SJCRH30 (cell line): ENCODE results near the gene FLT4. TPM values are rescaled to one million over a fixed set of nuclear protein-coding genes. Genes with fewer than 3 reads are reported as not detected.
A peak's percentile ranks its signal among the peaks of the same experiment; 100 is the strongest.

ENCODE experiments used
- DNase-seq, 2 experiments: peaks; one replicate each; pipeline ENCODE4 v3.0.0-alpha.2; 2015 to 2020
- H3K27ac ChIP-seq: fragments of 250-450 bp; sonication (Bioruptor Pico); 2 replicates; pipeline ENCODE4 v1.5.1; 2020; ENCODE audit warnings: mild to moderate bottlenecking, moderate library complexity
- H3K27me3 ChIP-seq: fragments of 250-450 bp; sonication (Bioruptor Pico); 2 replicates; pipeline ENCODE4 v1.5.1; 2020; ENCODE audit warnings: mild to moderate bottlenecking, moderate library complexity
- H3K36me3 ChIP-seq: fragments of 250-450 bp; sonication (Bioruptor Pico); 2 replicates; pipeline ENCODE4 v1.5.1; 2020; ENCODE audit warnings: mild to moderate bottlenecking, moderate library complexity
- H3K4me1 ChIP-seq: fragments of 250-450 bp; sonication (Bioruptor Pico); 2 replicates; pipeline ENCODE4 v1.5.1; 2020; ENCODE audit warnings: mild to moderate bottlenecking, moderate library complexity
- H3K4me3 ChIP-seq: fragments of 250-450 bp; sonication (Bioruptor Pico); 2 replicates; pipeline ENCODE4 v1.5.1; 2020; ENCODE audit warnings: mild to moderate bottlenecking, moderate library complexity
- H3K9me3 ChIP-seq: fragments of 250-450 bp; sonication (Bioruptor Pico); replicated peaks from 2 replicates; pipeline ENCODE4 v1.5.1; 2020; ENCODE audit warnings: mild to moderate bottlenecking, moderate library complexity
- total RNA-seq: library from RNA; depleted of rRNA; stranded (reverse); fragments of >200 nt; shearing (Covaris generic); gene quantifications from 2 replicates; pipeline ENCODE4 v1.2.3, GENCODE V29; 2014

The FLT4 gene
- total RNA-seq, 1 experiment from 2014 or later, result 0.08 TPM

GRCh38 chr5:180603076-180603594, 46.3 kb downstream of the FLT4 start:
- DNase-seq, result no peak
- H3K9me3 ChIP-seq, result no peaks in the 10 kb centered on the region
- H3K4me3 ChIP-seq, result no peak overlapping the region
- H3K27ac ChIP-seq, result no peak overlapping the region
- no peaks in the 10 kb centered on the region for H3K36me3 ChIP-seq
- H3K27me3 ChIP-seq, result no peaks in the 10 kb centered on the region; the same call in 1 of the 2 replicates
- no peaks in the 10 kb centered on the region for H3K4me1 ChIP-seq

GRCh38 chr5:180602481-180603075, 46.8 kb downstream of the FLT4 start:
- Histone ChIP-seq H3K36me3 (no peaks in the 10 kb centered on the region), H3K27ac (no peak overlapping the region), H3K27me3 (no peaks in the 10 kb centered on the region; the same call in 1 of the 2 replicates), H3K4me3 (no peak overlapping the region), H3K4me1 (no peaks in the 10 kb centered on the region), H3K9me3 (no peaks in the 10 kb centered on the region)
- no peak for DNase-seq

GRCh38 chr5:180601591-180602480, 47.6 kb downstream of the FLT4 start:
- DNase-seq, result no peak
- no peaks in the 10 kb centered on the region for H3K9me3 ChIP-seq
- H3K27me3 ChIP-seq, result no peaks in the 10 kb centered on the region; the same call in 1 of the 2 replicates
- H3K4me1 ChIP-seq, result no peaks in the 10 kb centered on the region
- H3K36me3 ChIP-seq, result no peaks in the 10 kb centered on the region
- no peak overlapping the region for H3K4me3 ChIP-seq
- H3K27ac ChIP-seq, result no peak overlapping the region

- no peak for DNase-seq
Measured at GRCh38 chr5:180600554-180601041, 48.8 kb downstream of the FLT4 start.

GRCh38 chr5:180599981-180600553, 49.3 kb downstream of the FLT4 start:
- H3K4me3 ChIP-seq, result no peak overlapping the region
- no peak overlapping the region for H3K27ac ChIP-seq
- no peak for DNase-seq
- no peaks in the 10 kb centered on the region for H3K4me1 ChIP-seq
- H3K27me3 ChIP-seq, result no peaks in the 10 kb centered on the region; the same call in 1 of the 2 replicates
- no peaks in the 10 kb centered on the region for H3K9me3 ChIP-seq
- H3K36me3 ChIP-seq, result no peaks in the 10 kb centered on the region

More at GRCh38 chr5:180600554-180601041, 48.8 kb downstream of the FLT4 start:
- Histone ChIP-seq H3K9me3 (no peaks in the 10 kb centered on the region), H3K27me3 (no peaks in the 10 kb centered on the region; the same call in 1 of the 2 replicates), H3K36me3 (no peaks in the 10 kb centered on the region), H3K4me3 (no peak overlapping the region), H3K4me1 (no peaks in the 10 kb centered on the region), H3K27ac (no peak overlapping the region)

GRCh38 chr5:180599590-180599914, 49.8 kb downstream of the FLT4 start:
- Histone ChIP-seq H3K27ac (no peak overlapping the region), H3K4me3 (no peak overlapping the region), H3K36me3 (no peaks in the 10 kb centered on the region), H3K4me1 (no peaks in the 10 kb centered on the region), H3K27me3 (no peaks in the 10 kb centered on the region; the same call in 1 of the 2 replicates), H3K9me3 (no peaks in the 10 kb centered on the region)
- no peak for DNase-seq

- DNase-seq, result no peak
- H3K4me3 ChIP-seq, result no peak overlapping the region
- H3K27me3 ChIP-seq, result no peaks in the 10 kb centered on the region
- no peaks in the 10 kb centered on the region for H3K36me3 ChIP-seq
- H3K9me3 ChIP-seq, result no peaks in the 10 kb centered on the region
- H3K4me1 ChIP-seq, result no peaks in the 10 kb centered on the region
- no peak overlapping the region for H3K27ac ChIP-seq
Measured at GRCh38 chr5:180598797-180599589, 50.4 kb downstream of the FLT4 start.

- Histone ChIP-seq H3K4me1 (no peaks in the 10 kb centered on the region), H3K4me3 (no peak overlapping the region), H3K9me3 (no peaks in the 10 kb centered on the region), H3K27ac (no peak overlapping the region), H3K36me3 (no peaks in the 10 kb centered on the region), H3K27me3 (no peaks in the 10 kb centered on the region)
- DNase-seq, result peak in 1 of 2 experiments; percentile 29
Measured at GRCh38 chr5:180598316-180598701, 51.1 kb downstream of the FLT4 start.

GRCh38 chr5:180596668-180597231, 52.6 kb downstream of the FLT4 start:
- DNase-seq, result no peak
- Histone ChIP-seq H3K27me3 (no peaks in the 10 kb centered on the region), H3K27ac (no peak overlapping the region), H3K9me3 (no peaks in the 10 kb centered on the region), H3K4me1 (no peaks in the 10 kb centered on the region), H3K4me3 (no peak overlapping the region), H3K36me3 (no peaks in the 10 kb centered on the region)

- no peak overlapping the region for H3K4me3 ChIP-seq
- H3K27ac ChIP-seq, result no peak overlapping the region
- DNase-seq, result no peak
Measured at GRCh38 chr5:180596115-180596667, 53.2 kb downstream of the FLT4 start.

GRCh38 chr5:180595381-180596114, 53.9 kb downstream of the FLT4 start:
- DNase-seq, result no peak
- no peaks in the 10 kb centered on the region for H3K36me3 ChIP-seq
- H3K4me3 ChIP-seq, result no peak overlapping the region
- no peaks in the 10 kb centered on the region for H3K9me3 ChIP-seq
- no peak overlapping the region for H3K27ac ChIP-seq
- no peaks in the 10 kb centered on the region for H3K27me3 ChIP-seq
- H3K4me1 ChIP-seq, result no peaks in the 10 kb centered on the region

More at GRCh38 chr5:180596115-180596667, 53.2 kb downstream of the FLT4 start:
- Histone ChIP-seq H3K27me3 (no peaks in the 10 kb centered on the region), H3K36me3 (no peaks in the 10 kb centered on the region), H3K4me1 (no peaks in the 10 kb centered on the region), H3K9me3 (no peaks in the 10 kb centered on the region)

GRCh38 chr5:180595046-180595379, 54.4 kb downstream of the FLT4 start:
- no peak overlapping the region for H3K27ac ChIP-seq
- H3K4me3 ChIP-seq, result no peak overlapping the region
- no peak for DNase-seq
- H3K4me1 ChIP-seq, result no peaks in the 10 kb centered on the region
- H3K9me3 ChIP-seq, result no peaks in the 10 kb centered on the region
- H3K27me3 ChIP-seq, result no peaks in the 10 kb centered on the region
- no peaks in the 10 kb centered on the region for H3K36me3 ChIP-seq

- Histone ChIP-seq H3K4me1 (no peaks in the 10 kb centered on the region), H3K27ac (no peak overlapping the region), H3K27me3 (no peaks in the 10 kb centered on the region), H3K4me3 (no peak overlapping the region), H3K9me3 (no peaks in the 10 kb centered on the region), H3K36me3 (no peaks in the 10 kb centered on the region)
- DNase-seq, result no peak
Measured at GRCh38 chr5:180594311-180595045, 54.9 kb downstream of the FLT4 start.
